ENCODE data around the gene SLC25A33. TPM values are rescaled to one million over a fixed set of nuclear protein-coding genes. Genes with fewer than 3 reads are reported as not detected.
A peak's percentile ranks its signal among the peaks of the same experiment; 100 is the strongest.

The SLC25A33 gene
- 4.6 TPM for total RNA-seq
- 5.8 TPM for polyA plus RNA-seq
- long read RNA-seq, donor 1, result 0 reads
- long read RNA-seq, donor 2, transcript SLC25A33-201 (7 exons, 3,854 nt), result major isoform, 9 of 9 reads
- long read RNA-seq, donor 2, partial matches to known transcripts, result 0 of 9 reads
- long read RNA-seq, donor 2, other reads (novel, unspliced or antisense), result 0 of 9 reads
- long read RNA-seq, donor 3, partial matches to known transcripts, result 0 of 4 reads
- long read RNA-seq, donor 3, other reads (novel, unspliced or antisense), result 0 of 4 reads
- long read RNA-seq, donor 4, partial matches to known transcripts, result 0 of 2 reads
- long read RNA-seq, donor 4, other reads (novel, unspliced or antisense), result 0 of 2 reads
- long read RNA-seq, donor 5, partial matches to known transcripts, result 0 of 4 reads
- long read RNA-seq, donor 5, other reads (novel, unspliced or antisense), result 0 of 4 reads
- long read RNA-seq, donor 6, transcript SLC25A33-201 (7 exons, 3,854 nt), result major isoform, 6 of 6 reads
- long read RNA-seq, donor 6, partial matches to known transcripts, result 0 of 6 reads
- long read RNA-seq, donor 6, other reads (novel, unspliced or antisense), result 0 of 6 reads
- long read RNA-seq, donor 7, partial matches to known transcripts, result 0 of 3 reads
- long read RNA-seq, donor 7, other reads (novel, unspliced or antisense), result 0 of 3 reads
- long read RNA-seq, donor 8, partial matches to known transcripts, result 0 of 2 reads
- long read RNA-seq, donor 8, other reads (novel, unspliced or antisense), result 0 of 2 reads
- long read RNA-seq, donor 9, transcript SLC25A33-201 (7 exons, 3,854 nt), result major isoform, 5 of 5 reads
- long read RNA-seq, donor 9, partial matches to known transcripts, result 0 of 5 reads
- long read RNA-seq, donor 9, other reads (novel, unspliced or antisense), result 0 of 5 reads
- long read RNA-seq, donor 10, transcript SLC25A33-201 (7 exons, 3,854 nt), result major isoform, 5 of 5 reads
- long read RNA-seq, donor 10, partial matches to known transcripts, result 0 of 5 reads
- long read RNA-seq, donor 10, other reads (novel, unspliced or antisense), result 0 of 5 reads

- Histone ChIP-seq H3K4me1 (ENCODE audit: control insufficient read depth in 2 of 2, insufficient read depth in 2 of 2, low read length in 2 of 2) (peaks cover 11 to 26% of the 10 kb centered on the region in 2 donors), H3K9me3 (ENCODE audit: control insufficient read depth in 2 of 2, insufficient read depth in 1 of 2, low read length in 1 of 2) (no peaks in the 10 kb centered on the region), H3K27me3 (ENCODE audit: control insufficient read depth in 2 of 2, insufficient read depth in 1 of 2, low read length in 1 of 2) (peaks cover 0 to 4% of the 10 kb centered on the region in 2 donors), H3K36me3 (ENCODE audit: control insufficient read depth in 2 of 2, insufficient read depth in 2 of 2, low read length in 1 of 2) (no peaks in the 10 kb centered on the region), H3K4me3 (ENCODE audit: low read length in 2 of 2) (peak within 1 kb of the TSS; percentile 70 to 84), H3K27ac (ENCODE audit: low read depth in 1 of 2, low read length in 1 of 2) (peak within 1 kb of the TSS; percentile 63 to 70)
- under 1% methylated on average over 92 of the region's 92 CpGs for WGBS
- DNase-seq (ENCODE audit: low read depth in 6 of 9, low spot score in 9 of 9), result peak; percentile 87 to 96 (median 90)
These were observed at the start of gene SLC25A33 for GRCh38 chr1:9539165-9539828. SLC25A33 (plus strand) TSS chr1:9539465; CDS start chr1:9539692, 227 bp downstream.

GRCh38 chr1:9490605-9491339 is 48.5 kb upstream of the SLC25A33 start:
- peaks cover 3 to 9% of the 10 kb centered on the region in 2 donors for H3K4me1 ChIP-seq (ENCODE audit: control insufficient read depth in 2 of 2, insufficient read depth in 2 of 2, low read length in 2 of 2)
- H3K27ac ChIP-seq (ENCODE audit: low read depth in 1 of 2, low read length in 1 of 2), result no peak overlapping the region
- 47% methylated on average over 20 of the region's 20 CpGs for WGBS
- H3K9me3 ChIP-seq (ENCODE audit: control insufficient read depth in 2 of 2, insufficient read depth in 1 of 2, low read length in 1 of 2), result peaks cover 0 to 3% of the 10 kb centered on the region in 2 donors
- H3K36me3 ChIP-seq (ENCODE audit: control insufficient read depth in 2 of 2, insufficient read depth in 2 of 2, low read length in 1 of 2), result no peaks in the 10 kb centered on the region
- H3K27me3 ChIP-seq (ENCODE audit: control insufficient read depth in 2 of 2, insufficient read depth in 1 of 2, low read length in 1 of 2), result peaks cover 0 to 9% of the 10 kb centered on the region in 2 donors
- DNase-seq (ENCODE audit: low read depth in 6 of 9, low spot score in 9 of 9), result peak; percentile 14 to 80 (median 58)
- H3K4me3 ChIP-seq (ENCODE audit: low read length in 2 of 2), result no peak overlapping the region

GRCh38 chr1:9493326-9493725 is 45.9 kb upstream of the SLC25A33 start:
- H3K36me3 ChIP-seq (ENCODE audit: control insufficient read depth in 2 of 2, insufficient read depth in 2 of 2, low read length in 1 of 2), result no peaks in the 10 kb centered on the region
- 98% methylated on average over 6 of the region's 6 CpGs for WGBS
- H3K9me3 ChIP-seq (ENCODE audit: control insufficient read depth in 2 of 2, insufficient read depth in 1 of 2, low read length in 1 of 2), result peaks cover 0 to 3% of the 10 kb centered on the region in 2 donors
- no peak for DNase-seq (ENCODE audit: low read depth in 6 of 9, low spot score in 9 of 9)
- no peak overlapping the region for H3K27ac ChIP-seq (ENCODE audit: low read depth in 1 of 2, low read length in 1 of 2)
- H3K27me3 ChIP-seq (ENCODE audit: control insufficient read depth in 2 of 2, insufficient read depth in 1 of 2, low read length in 1 of 2), result peaks cover 0 to 9% of the 10 kb centered on the region in 2 donors
- H3K4me1 ChIP-seq (ENCODE audit: control insufficient read depth in 2 of 2, insufficient read depth in 2 of 2, low read length in 2 of 2), result peaks cover 3 to 9% of the 10 kb centered on the region in 2 donors
- H3K4me3 ChIP-seq (ENCODE audit: low read length in 2 of 2), result no peak overlapping the region

- H3K4me1 ChIP-seq (ENCODE audit: control insufficient read depth in 2 of 2, insufficient read depth in 2 of 2, low read length in 2 of 2), result peaks cover 3 to 9% of the 10 kb centered on the region in 2 donors
- peak overlapping the region in 1 of 2 donors; percentile 18 for H3K4me3 ChIP-seq (ENCODE audit: low read length in 2 of 2)
- 10% methylated on average over 48 of the region's 48 CpGs for whole genome bisulfite sequencing
- peaks cover 0 to 9% of the 10 kb centered on the region in 2 donors for H3K27me3 ChIP-seq (ENCODE audit: control insufficient read depth in 2 of 2, insufficient read depth in 1 of 2, low read length in 1 of 2)
- DNase-seq (ENCODE audit: low read depth in 6 of 9, low spot score in 9 of 9), result peak; percentile 24 to 81 (median 48)
- H3K36me3 ChIP-seq (ENCODE audit: control insufficient read depth in 2 of 2, insufficient read depth in 2 of 2, low read length in 1 of 2), result no peaks in the 10 kb centered on the region
- H3K9me3 ChIP-seq (ENCODE audit: control insufficient read depth in 2 of 2, insufficient read depth in 1 of 2, low read length in 1 of 2), result peaks cover 0 to 3% of the 10 kb centered on the region in 2 donors
- no peak overlapping the region for H3K27ac ChIP-seq (ENCODE audit: low read depth in 1 of 2, low read length in 1 of 2)
These were observed 44.1 kb upstream of the SLC25A33 start for GRCh38 chr1:9494936-9495758.

GRCh38 chr1:9495854-9496374 is 43.4 kb upstream of the SLC25A33 start:
- no peaks in the 10 kb centered on the region for H3K36me3 ChIP-seq (ENCODE audit: control insufficient read depth in 2 of 2, insufficient read depth in 2 of 2, low read length in 1 of 2)
- H3K9me3 ChIP-seq (ENCODE audit: control insufficient read depth in 2 of 2, insufficient read depth in 1 of 2, low read length in 1 of 2), result peaks cover 0 to 3% of the 10 kb centered on the region in 2 donors
- DNase-seq (ENCODE audit: low read depth in 6 of 9, low spot score in 9 of 9), result no peak
- H3K4me1 ChIP-seq (ENCODE audit: control insufficient read depth in 2 of 2, insufficient read depth in 2 of 2, low read length in 2 of 2), result peaks cover 3 to 9% of the 10 kb centered on the region in 2 donors
- peaks cover 0 to 9% of the 10 kb centered on the region in 2 donors for H3K27me3 ChIP-seq (ENCODE audit: control insufficient read depth in 2 of 2, insufficient read depth in 1 of 2, low read length in 1 of 2)
- 90% methylated on average over 8 of the region's 8 CpGs for WGBS
- H3K27ac ChIP-seq (ENCODE audit: low read depth in 1 of 2, low read length in 1 of 2), result no peak overlapping the region
- no peak overlapping the region for H3K4me3 ChIP-seq (ENCODE audit: low read length in 2 of 2)

- no peaks in the 10 kb centered on the region for H3K9me3 ChIP-seq (ENCODE audit: control insufficient read depth in 2 of 2, insufficient read depth in 1 of 2, low read length in 1 of 2)
- H3K27me3 ChIP-seq (ENCODE audit: control insufficient read depth in 2 of 2, insufficient read depth in 1 of 2, low read length in 1 of 2), result no peaks in the 10 kb centered on the region
- DNase-seq (ENCODE audit: low read depth in 6 of 9, low spot score in 9 of 9), result no peak
- H3K4me3 ChIP-seq (ENCODE audit: low read length in 2 of 2), result no peak overlapping the region
- no peaks in the 10 kb centered on the region for H3K4me1 ChIP-seq (ENCODE audit: control insufficient read depth in 2 of 2, insufficient read depth in 2 of 2, low read length in 2 of 2)
- WGBS, result 96% methylated on average over 17 of the region's 17 CpGs
- H3K27ac ChIP-seq (ENCODE audit: low read depth in 1 of 2, low read length in 1 of 2), result no peak overlapping the region
- H3K36me3 ChIP-seq (ENCODE audit: control insufficient read depth in 2 of 2, insufficient read depth in 2 of 2, low read length in 1 of 2), result no peaks in the 10 kb centered on the region
These were observed 38.2 kb upstream of the SLC25A33 start for GRCh38 chr1:9500756-9501754.
